GM12892 (cell line): ENCODE data around the gene SPSB1.

Experiments
- DNase-seq: peaks from one replicate; pipeline ENCODE4 v3.0.0; 2011; ENCODE audit not compliant: insufficient read length
- FAIRE-seq: peaks from 2 replicates; lab custom pipeline; 2011; peaks lifted over from hg19 to GRCh38; lab: Jason Lieb, UNC
- POLR2A ChIP-seq: IDR thresholded peaks from 2 replicates; pipeline ENCODE4 v1.6.1; 2011; ENCODE audit warnings: low read depth, low read length, control low read depth
- POLR2AphosphoS5 ChIP-seq: IDR thresholded peaks from 2 replicates; pipeline ENCODE4 v1.6.1; 2011; ENCODE audit warnings: low read depth, low read length, control low read depth
- TAF1 ChIP-seq: IDR thresholded peaks from 2 replicates; pipeline ENCODE4 v1.6.1; 2011; ENCODE audit warnings: low read depth, mild to moderate bottlenecking, control low read depth, low read length, borderline replicate concordance

Gene SPSB1

DNA sequence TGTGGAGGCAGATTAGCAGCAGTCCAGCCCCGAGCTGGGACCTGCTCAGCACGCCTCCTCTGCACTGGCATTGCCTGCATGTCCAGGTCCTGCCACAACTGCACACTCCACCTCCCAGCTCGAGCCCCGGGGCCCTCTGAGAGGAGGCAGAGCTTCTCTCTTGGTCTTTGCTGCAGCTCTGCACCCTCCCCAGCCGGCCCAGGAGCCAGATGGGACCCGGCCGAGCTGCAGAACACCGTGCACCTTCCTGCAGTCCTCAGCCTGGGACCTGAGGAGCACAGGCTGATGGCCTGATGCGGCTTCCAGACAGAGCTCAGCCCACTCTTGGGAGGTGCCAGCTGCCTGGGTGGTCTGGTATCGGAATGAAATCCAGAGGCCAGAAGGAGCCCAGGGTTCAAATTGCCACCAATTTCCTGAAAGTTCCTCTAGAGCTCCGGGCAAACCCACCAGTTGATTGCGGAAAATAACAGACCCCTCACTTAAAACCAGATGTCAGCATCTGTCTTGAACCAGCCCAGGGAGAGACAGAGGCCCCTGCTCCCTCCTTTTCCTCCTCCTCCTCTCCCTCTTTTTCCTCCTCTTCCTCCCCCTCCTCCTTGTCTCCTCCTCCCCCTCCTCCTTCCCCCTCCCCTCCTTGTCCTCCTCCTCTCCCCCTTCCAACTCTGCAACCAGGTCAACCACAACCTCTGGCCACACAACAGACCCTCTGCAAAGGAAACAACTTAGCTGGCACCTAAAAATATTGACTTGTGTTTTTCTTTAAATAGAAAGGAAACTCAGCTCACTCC lies 10.6 kb upstream of the SPSB1 start:
- TF ChIP-seq POLR2A (no peak), TAF1 (no peak), POLR2AphosphoS5 (no peak)
- no peak for FAIRE-seq
- DNase-seq = no peak

DNA sequence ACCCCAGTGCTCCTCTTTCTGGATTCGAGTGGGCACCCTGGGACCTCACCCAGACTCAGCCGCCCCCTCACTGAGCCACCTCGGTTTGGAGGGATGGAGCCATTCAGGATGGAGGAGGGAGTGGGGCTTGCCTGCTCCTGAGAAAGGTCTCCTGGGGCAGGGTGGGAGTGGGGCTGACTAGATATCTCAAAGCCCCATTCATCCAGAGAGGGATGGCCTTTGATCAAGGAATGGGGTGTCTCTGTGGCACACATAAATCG lies 10.1 kb upstream of the SPSB1 start:
- no peak for FAIRE-seq
- TF ChIP-seq POLR2AphosphoS5 = no peak
- TF ChIP-seq TAF1 = no peak
- TF ChIP-seq POLR2A = no peak
- DNase-seq = no peak

- no peak for DNase-seq
- no peak for FAIRE-seq
- no peak for TF ChIP-seq POLR2AphosphoS5
- no peak for TF ChIP-seq TAF1
- no peak for TF ChIP-seq POLR2A
Observed at GRCh38 chr1:9284061-9284460, 8.6 kb upstream of the SPSB1 start.

GRCh38 chr1:9286556-9286955 lies 6.1 kb upstream of the SPSB1 start:
- no peak for TF ChIP-seq TAF1
- no peak for TF ChIP-seq POLR2AphosphoS5
- no peak for TF ChIP-seq POLR2A
- no peak for FAIRE-seq
- no peak for DNase-seq

DNA sequence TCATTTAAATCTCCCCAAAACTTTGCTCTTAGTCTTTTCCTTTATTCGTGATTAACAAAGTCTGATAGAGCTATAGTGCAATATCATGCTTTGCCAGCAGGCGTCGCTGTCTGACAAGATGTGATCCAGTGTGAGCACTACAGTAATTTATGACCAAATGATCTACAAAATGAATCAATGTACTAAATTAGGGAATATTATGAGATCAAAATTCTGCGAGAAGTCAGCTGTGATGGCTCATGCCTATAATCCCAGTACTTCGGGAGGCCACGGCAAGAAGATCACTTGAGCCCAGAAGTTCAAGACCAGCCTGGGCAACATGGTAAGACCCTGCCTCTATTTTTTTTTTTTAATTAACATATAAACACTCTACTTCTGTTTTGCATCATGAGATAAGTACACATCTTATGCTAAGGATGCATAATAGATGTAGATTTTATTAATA lies 3.6 kb upstream of the SPSB1 start:
- FAIRE-seq (peak; percentile 89), DNase-seq (no peak)
- no peak for TF ChIP-seq POLR2AphosphoS5
- TF ChIP-seq POLR2A = no peak
- no peak for TF ChIP-seq TAF1

DNA sequence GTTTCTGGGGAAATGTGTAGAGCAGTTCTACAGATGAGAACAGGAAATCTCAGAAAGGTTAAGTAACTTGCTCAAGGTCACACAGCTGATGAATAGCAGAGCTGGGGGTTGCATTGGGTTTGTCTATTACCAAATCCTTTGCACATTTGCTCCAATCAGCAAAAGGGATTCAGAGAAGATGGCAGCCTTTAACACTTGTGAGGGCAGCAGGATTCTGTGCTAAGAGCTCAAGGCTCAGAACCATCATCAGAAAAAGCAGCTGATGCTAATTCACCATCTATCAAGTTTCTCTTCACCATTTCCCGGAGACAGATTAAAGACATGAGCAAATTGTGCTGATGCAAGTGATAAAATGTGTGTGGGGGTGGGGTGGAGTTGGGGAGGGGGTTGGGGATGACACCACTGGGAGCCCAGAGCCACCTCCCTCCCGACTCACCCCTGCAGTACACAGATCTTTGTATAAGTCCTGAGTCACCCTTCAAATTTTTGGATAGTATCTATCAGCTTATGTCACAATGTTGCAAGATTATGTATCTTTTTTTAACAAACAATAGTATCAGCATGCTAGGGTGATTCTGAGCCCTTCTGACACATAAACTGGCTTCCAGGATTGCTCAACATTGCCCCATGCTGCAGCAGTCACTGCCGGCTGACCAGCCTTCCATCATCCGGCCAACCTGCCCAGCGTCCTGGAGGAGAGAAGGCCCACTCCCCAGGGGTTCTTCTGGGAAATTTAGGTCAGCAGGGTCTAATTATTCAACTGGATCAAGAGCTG lies 2.8 kb upstream of the SPSB1 start:
- FAIRE-seq = no peak
- TF ChIP-seq POLR2A = no peak
- TF ChIP-seq TAF1 = no peak
- no peak for TF ChIP-seq POLR2AphosphoS5
- no peak for DNase-seq

- FAIRE-seq = no peak
- TF ChIP-seq TAF1 (no peak), POLR2AphosphoS5 (no peak), POLR2A (no peak)
- DNase-seq = no peak
Observed at GRCh38 chr1:9291914-9292360, 757 bp upstream of the SPSB1 start.

DNA sequence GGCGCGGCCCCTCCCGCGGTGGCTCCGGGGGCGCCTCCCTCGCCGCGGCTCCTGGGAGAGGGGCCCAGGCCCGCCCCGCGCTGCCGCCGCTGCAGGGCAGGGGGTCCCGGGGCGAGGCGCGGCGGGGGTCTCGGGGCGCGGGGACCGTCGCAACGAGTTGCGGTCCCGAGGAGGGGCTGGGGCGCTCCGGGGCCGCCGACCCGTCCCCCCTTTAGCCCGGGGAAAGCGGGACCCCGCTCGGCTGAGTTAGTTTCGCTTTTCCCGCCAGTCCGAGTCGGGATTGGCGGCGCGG lies 493 bp downstream of the SPSB1 start:
- no peak for FAIRE-seq
- no peak for DNase-seq
- no peak for TF ChIP-seq POLR2A
- TF ChIP-seq POLR2AphosphoS5 = no peak
- no peak for TF ChIP-seq TAF1

- TF ChIP-seq POLR2AphosphoS5 = no peak
- TF ChIP-seq TAF1 = no peak
- no peak for TF ChIP-seq POLR2A
- FAIRE-seq (peak; percentile 87), DNase-seq (no peak)
Observed at GRCh38 chr1:9293533-9294404, 1.1 kb downstream of the SPSB1 start.

DNA sequence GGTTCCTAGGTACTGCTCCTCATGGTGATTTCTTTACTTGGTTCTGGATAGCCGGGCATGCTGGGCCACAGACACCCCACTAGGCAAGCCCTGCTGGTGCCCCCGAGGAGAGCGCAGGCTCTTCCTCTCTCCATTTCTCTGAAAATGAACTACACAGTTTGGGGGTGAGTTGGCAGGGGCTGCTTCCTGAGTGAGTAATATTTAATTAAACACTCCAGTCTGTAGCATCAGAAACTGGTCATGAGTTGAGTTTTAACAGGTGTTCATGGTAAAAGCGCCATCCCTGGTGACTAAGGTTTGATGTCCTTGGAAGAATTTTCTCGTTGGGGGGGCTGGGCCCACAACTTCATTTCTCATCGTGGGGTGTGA lies 1.7 kb downstream of the SPSB1 start:
- TF ChIP-seq POLR2AphosphoS5 (no peak), TAF1 (no peak), POLR2A (no peak)
- DNase-seq = no peak
- no peak for FAIRE-seq

DNA sequence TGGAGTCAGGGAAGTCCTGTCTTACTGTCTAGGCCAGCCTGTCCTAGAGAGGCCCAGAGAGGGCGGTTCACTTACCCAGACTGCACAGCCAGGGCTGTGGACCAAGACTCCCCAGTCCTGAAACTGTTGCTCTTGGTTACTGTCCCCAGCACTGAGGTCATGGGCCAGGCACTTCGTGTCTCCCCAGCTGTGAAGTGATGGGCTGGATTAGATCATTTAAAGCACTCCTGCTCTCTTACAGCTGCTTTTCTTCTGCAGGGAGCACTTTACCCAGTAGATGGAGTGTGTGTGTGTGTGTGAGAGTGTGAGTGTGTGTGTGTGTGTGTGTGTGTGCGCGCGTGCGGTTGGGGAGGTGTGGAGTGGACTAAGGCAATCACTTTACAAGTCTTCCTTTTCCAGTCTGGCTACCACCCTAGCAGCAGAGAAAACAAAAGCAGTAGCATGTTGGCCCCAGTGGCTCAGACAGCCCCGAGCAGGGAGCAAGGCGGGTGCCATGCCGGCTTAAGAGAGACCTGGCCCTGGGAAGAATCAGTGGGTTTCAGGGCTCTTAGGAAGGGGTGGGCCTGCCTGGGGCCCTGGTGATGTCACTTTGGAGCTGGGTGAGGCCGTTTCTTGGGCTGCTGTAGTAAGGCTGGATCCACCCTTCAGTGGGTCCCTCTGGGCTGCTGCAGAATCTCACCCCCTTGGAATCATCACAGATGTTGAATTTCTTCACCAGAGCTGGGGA lies 2.4 kb downstream of the SPSB1 start:
- FAIRE-seq (peak; percentile 33), DNase-seq (no peak)
- TF ChIP-seq POLR2A (no peak), POLR2AphosphoS5 (no peak), TAF1 (no peak)
